LNCAP (cell line): Measurements from ENCODE around the gene MARK4.

ENCODE experiments used
- CTCF ChIP-seq: fragments of 450-650 bp; IDR thresholded peaks from 2 replicates; pipeline ENCODE4 v1.5.1; 2017; ENCODE audit warnings: mild to moderate bottlenecking

Gene MARK4

GRCh38 chr19:45216667-45217066, 34.4 kb upstream of the MARK4 start:
- no peak for TF ChIP-seq CTCF

- no peak for TF ChIP-seq CTCF
Measured at GRCh38 chr19:45217193-45217956, 33.7 kb upstream of the MARK4 start.

GRCh38 chr19:45217957-45218334, 33.1 kb upstream of the MARK4 start:
- TF ChIP-seq CTCF = no peak

GRCh38 chr19:45218426-45218825, 32.6 kb upstream of the MARK4 start:
- no peak for TF ChIP-seq CTCF

GRCh38 chr19:45218911-45219743, 31.9 kb upstream of the MARK4 start:
- no peak for TF ChIP-seq CTCF

- TF ChIP-seq CTCF = no peak
Measured at GRCh38 chr19:45222724-45223123, 28.3 kb upstream of the MARK4 start.

- no peak for TF ChIP-seq CTCF
Measured at GRCh38 chr19:45223879-45224278, 27.2 kb upstream of the MARK4 start.
